GM12874 (cell line): ENCODE data around the gene KRTAP10-3.

Experiments used
- TF ChIP-seq, protein P1 (sequence below): IDR thresholded peaks from 2 replicates; pipeline ENCODE4 v1.5.1; 2011; ENCODE audit warnings: low read depth, mild to moderate bottlenecking, control low read depth, low read length, moderate library complexity; ENCODE audit not compliant: insufficient read depth

Gene KRTAP10-3

GRCh38 chr21:44517175-44517899, 41.3 kb downstream of the KRTAP10-3 start:
- TF ChIP-seq, protein P1, sequence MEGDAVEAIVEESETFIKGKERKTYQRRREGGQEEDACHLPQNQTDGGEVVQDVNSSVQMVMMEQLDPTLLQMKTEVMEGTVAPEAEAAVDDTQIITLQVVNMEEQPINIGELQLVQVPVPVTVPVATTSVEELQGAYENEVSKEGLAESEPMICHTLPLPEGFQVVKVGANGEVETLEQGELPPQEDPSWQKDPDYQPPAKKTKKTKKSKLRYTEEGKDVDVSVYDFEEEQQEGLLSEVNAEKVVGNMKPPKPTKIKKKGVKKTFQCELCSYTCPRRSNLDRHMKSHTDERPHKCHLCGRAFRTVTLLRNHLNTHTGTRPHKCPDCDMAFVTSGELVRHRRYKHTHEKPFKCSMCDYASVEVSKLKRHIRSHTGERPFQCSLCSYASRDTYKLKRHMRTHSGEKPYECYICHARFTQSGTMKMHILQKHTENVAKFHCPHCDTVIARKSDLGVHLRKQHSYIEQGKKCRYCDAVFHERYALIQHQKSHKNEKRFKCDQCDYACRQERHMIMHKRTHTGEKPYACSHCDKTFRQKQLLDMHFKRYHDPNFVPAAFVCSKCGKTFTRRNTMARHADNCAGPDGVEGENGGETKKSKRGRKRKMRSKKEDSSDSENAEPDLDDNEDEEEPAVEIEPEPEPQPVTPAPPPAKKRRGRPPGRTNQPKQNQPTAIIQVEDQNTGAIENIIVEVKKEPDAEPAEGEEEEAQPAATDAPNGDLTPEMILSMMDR, result no peak

- TF ChIP-seq, protein P1, result no peak
These were observed 41.8 kb downstream of the KRTAP10-3 start for GRCh38 chr21:44516828-44517174.

DNA sequence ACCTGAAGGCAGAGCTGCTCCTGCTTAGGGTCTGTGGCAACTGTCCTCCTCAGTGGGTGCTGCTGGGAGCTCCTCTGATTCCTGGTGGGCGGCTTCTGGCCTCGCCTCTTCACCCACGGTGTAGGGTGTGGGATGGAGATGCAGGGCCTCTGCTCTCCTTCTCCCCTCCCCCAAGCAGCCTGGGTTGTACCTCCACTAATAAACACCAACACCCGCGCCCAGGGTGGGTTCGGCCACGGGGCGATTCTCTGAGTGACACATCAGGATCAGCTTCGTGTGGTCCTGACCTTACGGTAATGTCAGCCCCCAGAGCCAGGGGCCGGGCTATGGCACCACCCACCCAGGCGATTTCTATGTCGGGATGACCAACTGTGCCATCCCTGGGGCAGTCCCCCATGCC, 42.3 kb downstream of the KRTAP10-3 start:
- TF ChIP-seq, protein P1, result no peak

- TF ChIP-seq, protein P1, result no peak
These were observed 43.0 kb downstream of the KRTAP10-3 start for GRCh38 chr21:44515359-44516165.

DNA sequence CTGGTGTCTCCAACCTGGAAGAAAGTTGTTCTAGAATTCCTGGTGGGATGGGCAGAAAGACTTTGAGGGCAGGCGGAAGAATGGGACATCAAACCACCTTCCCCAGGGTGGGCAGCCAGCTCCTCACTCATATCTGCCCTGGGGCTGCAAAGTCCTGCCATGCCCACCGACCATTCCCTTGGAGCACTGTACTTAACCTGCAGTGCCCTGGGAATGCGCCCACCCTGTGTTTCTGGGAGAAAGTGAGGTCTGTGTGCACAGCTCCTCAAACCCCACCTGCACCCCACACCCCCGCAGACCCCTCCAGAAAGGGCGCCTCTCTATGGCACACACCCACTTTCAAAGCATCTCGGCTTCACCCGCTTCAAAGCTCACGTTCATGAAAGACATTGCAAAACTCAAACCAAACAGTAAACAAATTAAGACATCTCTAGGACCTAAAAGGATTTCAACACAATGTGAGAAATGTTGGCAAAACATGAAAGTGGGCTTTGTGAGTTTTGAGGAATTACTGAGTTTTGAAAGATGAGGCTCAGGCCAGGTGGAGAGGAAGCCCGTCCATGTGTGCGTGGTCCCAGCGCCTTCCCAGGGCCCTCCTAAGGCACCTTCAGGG, 43.7 kb downstream of the KRTAP10-3 start:
- TF ChIP-seq, protein P1, result no peak

GRCh38 chr21:44514218-44514520, 44.4 kb downstream of the KRTAP10-3 start:
- TF ChIP-seq, protein P1, result no peak

DNA sequence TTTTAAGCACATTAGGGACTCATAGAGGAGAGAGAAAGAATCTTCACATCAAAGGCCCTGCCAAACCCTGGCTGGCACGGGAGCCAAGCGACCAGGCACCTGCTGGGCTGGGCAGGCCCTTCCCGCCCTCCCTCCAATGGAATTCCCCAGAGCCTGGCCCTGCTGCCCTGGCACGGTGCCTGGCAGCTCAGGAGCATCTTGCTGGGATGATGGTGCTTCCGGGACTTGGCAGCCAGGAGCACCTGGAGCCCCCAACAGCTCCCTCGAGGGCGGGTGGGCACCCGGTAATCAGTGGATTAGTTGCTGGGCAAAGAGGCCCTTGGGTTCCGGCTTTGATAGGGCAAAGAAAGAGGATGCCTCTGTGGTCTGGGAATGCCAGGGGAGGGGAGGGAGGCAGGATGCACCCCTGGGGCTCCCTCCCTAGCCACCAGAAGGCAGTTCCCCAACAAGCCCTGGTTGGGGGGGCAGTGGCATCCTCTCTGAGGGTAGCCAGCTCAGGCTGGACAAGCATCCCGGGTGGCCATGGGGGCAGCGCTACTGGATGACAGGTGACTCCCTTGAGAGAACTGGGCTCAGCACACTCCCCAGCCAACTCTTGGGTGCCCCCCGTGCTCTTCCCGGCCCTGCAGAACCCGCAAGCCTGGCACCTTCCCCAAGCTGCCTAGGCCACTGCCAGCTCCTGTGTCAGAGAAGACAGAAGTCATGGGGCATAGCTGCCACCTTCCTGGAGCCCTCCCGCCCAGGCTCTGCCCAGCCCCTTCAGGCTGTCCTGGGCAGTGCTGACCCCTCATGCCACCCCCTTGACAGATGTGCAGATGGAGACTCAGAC, 45.0 kb downstream of the KRTAP10-3 start:
- TF ChIP-seq, protein P1, result no peak
